Karpas-422 (cell line): ENCODE results near the gene LRP1B. TPM values are rescaled to one million over a fixed set of nuclear protein-coding genes. Genes with fewer than 3 reads are reported as not detected.
A peak's percentile ranks its signal among the peaks of the same experiment; 100 is the strongest.

Source experiments
- DNase-seq: peaks from one replicate; pipeline ENCODE4 v3.0.0-alpha.2; 2015
- H2AFZ ChIP-seq: fragments of 200-600 bp; sonication (generic); 2 replicates; pipeline ENCODE4 v1.6.1; 2014; ENCODE audit warnings: antibody characterized with exemption, low read length, mixed read lengths
- H3K27ac ChIP-seq: fragments of 200-600 bp; sonication (generic); 2 replicates; pipeline ENCODE4 v1.5.1; 2014; ENCODE audit warnings: mild to moderate bottlenecking, low read length, moderate library complexity
- H3K27me3 ChIP-seq: fragments of 200-600 bp; sonication (generic); 2 replicates; pipeline ENCODE4 v1.6.1; 2014; ENCODE audit warnings: low read length, mixed read lengths
- H3K36me3 ChIP-seq: fragments of 200-600 bp; sonication (generic); 2 replicates; pipeline ENCODE4 v1.6.1; 2014; ENCODE audit warnings: low read length, mixed read lengths; ENCODE audit not compliant: insufficient read depth
- H3K4me1 ChIP-seq: fragments of 200-600 bp; sonication (generic); 2 replicates; pipeline ENCODE4 v1.6.1; 2014; ENCODE audit warnings: mild to moderate bottlenecking, low read length, mixed read lengths
- H3K4me2 ChIP-seq: fragments of 200-600 bp; sonication (generic); 2 replicates; pipeline ENCODE4 v1.6.1; 2014; ENCODE audit warnings: low read length, low read depth, mild to moderate bottlenecking; ENCODE audit not compliant: poor library complexity, severe bottlenecking
- H3K4me3 ChIP-seq: fragments of 200-600 bp; sonication (generic); 2 replicates; pipeline ENCODE4 v1.5.1; 2014; ENCODE audit warnings: mild to moderate bottlenecking, antibody characterized with exemption, low read length, mixed read lengths
- H3K79me2 ChIP-seq: fragments of 200-600 bp; sonication (generic); 2 replicates; pipeline ENCODE4 v1.6.1; 2014; ENCODE audit warnings: mild to moderate bottlenecking, low read length, mixed read lengths
- H3K9ac ChIP-seq: fragments of 200-600 bp; sonication (generic); 2 replicates; pipeline ENCODE4 v1.6.0; 2014; ENCODE audit warnings: low read length
- H3K9me2 ChIP-seq: fragments of 200-600 bp; sonication (generic), shearing (Covaris generic); replicated peaks from 2 replicates; pipeline ENCODE4 v1.6.0; 2014; ENCODE audit warnings: mild to moderate bottlenecking, low read length, moderate library complexity; ENCODE audit not compliant: insufficient read depth
- H3K9me3 ChIP-seq: fragments of 300-700, 200-600 bp; sonication (generic); 2 replicates; pipeline ENCODE4 v1.6.1; 2014; ENCODE audit warnings: low read length, mixed read lengths
- H4K20me1 ChIP-seq: fragments of 200-600 bp; sonication (generic); 2 replicates; pipeline ENCODE4 v1.6.1; 2014; ENCODE audit warnings: mild to moderate bottlenecking, antibody characterized with exemption, low read length, low read depth; ENCODE audit not compliant: insufficient read depth
- total RNA-seq: library from RNA; depleted of rRNA; stranded (reverse); fragments of >200 nt; shearing (Covaris generic); gene quantifications from 2 replicates; pipeline ENCODE4 v1.2.3, GENCODE V29; 2014; ENCODE audit warnings: low replicate concordance

The LRP1B gene
- total RNA-seq, 1 experiment from 2014 or later, result not detected

DNA sequence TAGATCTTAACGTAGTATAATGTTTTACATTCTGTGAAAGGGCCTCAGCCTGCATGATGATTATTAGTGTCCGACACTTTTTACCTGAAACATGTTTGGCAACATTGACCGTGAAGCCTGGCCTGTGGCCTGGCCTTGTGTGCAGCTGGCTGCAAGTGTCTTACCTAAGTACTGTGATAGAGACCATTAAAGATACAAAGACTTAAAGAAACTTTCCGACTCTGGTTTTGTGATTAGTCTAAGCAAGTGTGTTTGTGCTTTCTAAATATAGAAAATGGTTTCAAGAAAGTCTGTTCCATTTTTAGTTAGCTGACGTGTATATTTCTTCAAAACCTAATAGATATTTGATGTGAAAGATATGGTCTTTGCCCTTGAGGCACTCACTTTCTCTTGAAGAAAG lies 601.8 kb downstream of the LRP1B start:
- H3K36me3 ChIP-seq, result no peaks in the 10 kb centered on the region
- no peak overlapping the region for H2AFZ ChIP-seq
- H3K79me2 ChIP-seq, result no peaks in the 10 kb centered on the region
- H4K20me1 ChIP-seq, result no peaks in the 10 kb centered on the region
- H3K4me3 ChIP-seq, result no peak overlapping the region
- DNase-seq, result no peak
- H3K27ac ChIP-seq, result no peak overlapping the region
- H3K9me2 ChIP-seq, result no peaks in the 10 kb centered on the region
- peaks cover 10% of the 10 kb centered on the region for H3K9me3 ChIP-seq
- no peak overlapping the region for H3K4me2 ChIP-seq
- H3K27me3 ChIP-seq, result no peaks in the 10 kb centered on the region
- no peak overlapping the region for H3K9ac ChIP-seq
- no peaks in the 10 kb centered on the region for H3K4me1 ChIP-seq

DNA sequence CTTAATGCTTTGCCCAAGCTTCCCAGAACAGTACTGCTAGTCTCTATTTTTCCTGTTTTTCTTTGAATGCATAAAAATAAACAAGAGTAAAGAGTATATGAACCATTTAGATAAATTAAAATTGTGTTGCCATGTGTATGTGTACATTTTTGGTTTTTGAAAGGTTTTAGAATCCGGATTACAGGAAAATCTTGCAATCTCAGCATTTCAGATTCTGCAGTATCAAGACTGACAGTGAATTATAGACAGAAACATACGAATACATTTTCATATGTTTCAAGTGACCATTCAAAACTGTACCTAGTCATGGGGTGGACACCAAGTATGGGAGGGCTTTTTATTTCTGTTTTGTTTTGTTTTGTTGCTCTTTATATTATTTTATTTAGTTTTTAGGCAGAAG lies 604.1 kb downstream of the LRP1B start:
- Histone ChIP-seq H3K36me3 (no peaks in the 10 kb centered on the region), H3K79me2 (no peaks in the 10 kb centered on the region), H3K4me1 (no peaks in the 10 kb centered on the region), H3K27ac (no peak overlapping the region), H2AFZ (no peak overlapping the region), H3K27me3 (no peaks in the 10 kb centered on the region), H3K4me3 (no peak overlapping the region), H4K20me1 (no peaks in the 10 kb centered on the region), H3K9me3 (peaks cover 14% of the 10 kb centered on the region), H3K9me2 (no peaks in the 10 kb centered on the region), H3K4me2 (no peak overlapping the region), H3K9ac (no peak overlapping the region)
- DNase-seq, result no peak

DNA sequence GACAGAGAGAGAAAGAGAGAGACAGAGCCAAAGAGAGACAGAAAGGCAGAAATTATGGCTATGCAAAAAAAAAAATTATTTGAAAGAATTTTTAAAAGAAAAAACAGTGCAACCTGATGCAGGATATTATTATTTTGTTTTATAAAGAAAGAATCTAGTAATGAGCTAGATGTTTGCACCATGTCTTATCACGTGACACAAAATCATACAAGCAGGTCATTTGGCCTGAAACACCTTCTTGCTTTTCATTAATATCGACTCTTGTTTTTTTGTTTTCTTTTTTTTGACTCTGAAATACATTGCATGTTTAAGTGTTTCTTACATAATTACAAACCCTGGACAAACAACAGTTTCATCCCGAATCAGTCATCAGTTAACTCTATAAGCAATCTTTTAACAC lies 606.0 kb downstream of the LRP1B start:
- Histone ChIP-seq H3K4me2 (no peak overlapping the region), H3K27ac (no peak overlapping the region), H3K36me3 (no peaks in the 10 kb centered on the region), H3K79me2 (no peaks in the 10 kb centered on the region), H4K20me1 (no peaks in the 10 kb centered on the region), H3K9me2 (no peaks in the 10 kb centered on the region; the same call in 1 of the 2 replicates), H3K9me3 (peaks cover 12% of the 10 kb centered on the region), H3K4me1 (no peaks in the 10 kb centered on the region), H3K27me3 (no peaks in the 10 kb centered on the region), H3K9ac (no peak overlapping the region), H2AFZ (no peak overlapping the region), H3K4me3 (no peak overlapping the region)
- DNase-seq, result no peak

DNA sequence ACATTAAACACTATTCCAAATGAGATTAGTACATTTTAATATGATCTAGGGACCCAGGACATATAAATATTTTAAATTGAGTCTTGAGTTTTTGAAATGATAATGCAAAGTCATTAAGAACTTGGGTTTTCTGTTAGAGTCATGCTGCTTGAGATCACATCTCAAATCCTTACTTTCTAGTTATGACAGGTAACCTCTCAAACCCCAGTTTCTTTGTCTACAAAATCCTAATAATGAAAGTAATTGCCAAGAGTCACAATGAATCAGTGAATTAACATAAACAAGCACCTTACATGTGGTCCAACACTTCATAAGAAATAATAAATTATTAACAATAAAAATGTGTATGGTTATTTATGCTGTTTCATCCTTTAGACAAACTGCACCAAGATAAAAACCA lies 607.6 kb downstream of the LRP1B start:
- no peak overlapping the region for H3K4me2 ChIP-seq
- H3K27me3 ChIP-seq, result no peaks in the 10 kb centered on the region
- H3K9ac ChIP-seq, result no peak overlapping the region
- H3K4me3 ChIP-seq, result no peak overlapping the region
- no peaks in the 10 kb centered on the region for H3K4me1 ChIP-seq
- no peaks in the 10 kb centered on the region for H3K36me3 ChIP-seq
- DNase-seq, result no peak
- H3K79me2 ChIP-seq, result no peaks in the 10 kb centered on the region
- peaks cover 8% of the 10 kb centered on the region for H3K9me3 ChIP-seq
- no peak overlapping the region for H3K27ac ChIP-seq
- H2AFZ ChIP-seq, result no peak overlapping the region
- no peaks in the 10 kb centered on the region for H4K20me1 ChIP-seq
- no peaks in the 10 kb centered on the region; the same call in 1 of the 2 replicates for H3K9me2 ChIP-seq

DNA sequence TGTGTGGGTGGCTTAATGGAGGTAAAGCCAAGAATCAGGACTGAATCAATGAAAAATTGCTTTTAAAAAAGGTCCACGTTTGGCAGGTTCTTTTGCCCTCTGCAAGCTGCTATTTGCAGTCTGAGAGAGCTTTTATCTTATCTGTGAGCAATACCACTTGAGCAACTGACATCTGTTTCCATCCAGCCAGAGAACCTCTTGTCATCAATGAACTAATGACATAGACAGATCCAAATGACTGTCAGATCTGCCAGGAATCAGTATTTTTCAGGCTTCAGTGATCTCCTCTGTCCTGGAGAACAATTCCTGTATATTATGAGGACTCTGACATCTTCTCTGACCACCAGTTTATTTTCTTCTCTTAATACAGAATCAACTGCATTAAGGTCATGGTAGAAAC lies 608.1 kb downstream of the LRP1B start:
- no peak for DNase-seq
- no peak overlapping the region for H3K4me2 ChIP-seq
- peaks cover 8% of the 10 kb centered on the region for H3K9me3 ChIP-seq
- H3K79me2 ChIP-seq, result no peaks in the 10 kb centered on the region
- H3K9ac ChIP-seq, result no peak overlapping the region
- H3K27me3 ChIP-seq, result no peaks in the 10 kb centered on the region
- no peak overlapping the region for H3K27ac ChIP-seq
- no peak overlapping the region for H3K4me3 ChIP-seq
- H4K20me1 ChIP-seq, result no peaks in the 10 kb centered on the region
- H3K9me2 ChIP-seq, result no peaks in the 10 kb centered on the region; the same call in 1 of the 2 replicates
- no peaks in the 10 kb centered on the region for H3K36me3 ChIP-seq
- H2AFZ ChIP-seq, result no peak overlapping the region
- H3K4me1 ChIP-seq, result no peaks in the 10 kb centered on the region

DNA sequence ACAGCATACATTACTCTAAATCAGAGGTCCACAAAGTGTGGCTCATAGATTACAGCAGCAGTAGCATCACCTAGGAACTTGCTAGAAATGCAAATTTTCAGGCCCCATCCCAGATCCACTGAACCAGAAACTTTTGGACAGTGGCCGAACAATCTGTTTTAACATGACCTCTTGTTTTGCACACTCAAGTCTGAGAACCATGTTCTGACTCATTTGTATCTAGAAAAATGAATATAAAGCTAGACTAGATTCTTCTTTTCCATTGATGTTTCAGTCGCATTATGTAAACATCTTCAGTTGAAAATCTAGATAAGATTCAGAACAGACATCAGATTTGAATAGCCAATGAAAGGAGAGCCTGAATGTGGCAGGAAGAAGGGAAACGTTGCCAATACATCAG lies 608.8 kb downstream of the LRP1B start:
- Histone ChIP-seq H3K4me1 (no peaks in the 10 kb centered on the region), H3K9ac (no peak overlapping the region), H2AFZ (0 out of 2 replicates have a peak overlapping the region, but pooled peaks have one; percentile 14), H3K27me3 (no peaks in the 10 kb centered on the region), H3K27ac (no peak overlapping the region), H3K9me3 (peaks cover 8% of the 10 kb centered on the region), H3K79me2 (no peaks in the 10 kb centered on the region), H3K4me3 (no peak overlapping the region), H4K20me1 (no peaks in the 10 kb centered on the region), H3K4me2 (no peak overlapping the region), H3K36me3 (no peaks in the 10 kb centered on the region), H3K9me2 (no peaks in the 10 kb centered on the region; the same call in 1 of the 2 replicates)
- DNase-seq, result no peak

DNA sequence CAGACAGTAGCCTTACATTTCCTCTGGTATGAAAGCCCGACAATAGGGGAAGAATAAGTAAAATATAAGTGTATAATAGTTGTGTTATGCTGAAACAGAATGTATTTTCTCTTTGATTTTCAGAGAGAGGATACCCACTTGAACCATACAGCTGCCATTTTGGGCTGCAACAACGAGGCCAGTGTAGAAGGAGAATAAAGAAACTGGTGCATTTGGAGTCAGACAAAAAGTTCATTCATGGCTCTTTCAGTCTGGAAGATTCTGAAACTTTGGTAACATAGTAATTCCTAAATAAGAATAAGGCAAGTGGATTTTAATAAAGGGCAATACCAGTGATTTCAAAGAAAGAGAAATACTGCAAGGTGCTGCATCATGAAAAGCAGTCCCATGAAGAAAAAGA lies 610.9 kb downstream of the LRP1B start:
- Histone ChIP-seq H3K9ac (no peak overlapping the region), H3K27ac (no peak overlapping the region), H3K4me3 (no peak overlapping the region), H3K9me2 (no peaks in the 10 kb centered on the region; the same call in 1 of the 2 replicates), H3K9me3 (peaks cover 8% of the 10 kb centered on the region), H3K79me2 (no peaks in the 10 kb centered on the region), H4K20me1 (no peaks in the 10 kb centered on the region), H3K4me1 (no peaks in the 10 kb centered on the region), H3K4me2 (no peak overlapping the region), H3K27me3 (no peaks in the 10 kb centered on the region), H2AFZ (no peak overlapping the region), H3K36me3 (no peaks in the 10 kb centered on the region)
- no peak for DNase-seq

DNA sequence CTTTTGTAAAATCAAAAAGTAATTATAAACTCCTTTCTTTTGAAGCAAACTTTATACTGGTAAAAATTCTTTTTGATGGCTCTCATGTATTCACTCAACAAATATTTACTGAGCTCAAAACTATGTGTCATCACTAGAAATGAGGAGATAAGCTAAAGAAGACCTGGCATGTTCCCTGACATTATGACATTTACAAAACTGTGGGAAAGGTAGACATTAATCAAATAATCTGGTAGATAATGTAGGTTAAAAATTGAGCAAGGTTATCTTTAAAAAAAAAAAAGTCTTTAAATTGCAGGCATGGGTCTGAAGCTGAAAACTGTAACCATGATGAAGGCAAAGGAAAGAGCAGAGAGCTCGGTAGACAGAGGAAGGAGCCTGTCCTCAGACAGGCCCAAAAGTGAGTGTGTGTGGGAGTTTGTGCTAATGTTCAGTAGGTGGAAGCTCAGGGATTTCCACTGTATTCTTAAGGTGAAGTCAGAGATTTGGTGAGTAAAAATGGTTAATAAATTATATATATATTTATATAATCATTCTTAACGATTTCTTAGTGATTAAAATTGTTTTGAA lies 612.9 kb downstream of the LRP1B start:
- no peaks in the 10 kb centered on the region for H3K27me3 ChIP-seq
- H3K79me2 ChIP-seq, result no peaks in the 10 kb centered on the region
- no peak overlapping the region for H2AFZ ChIP-seq
- H3K4me2 ChIP-seq, result no peak overlapping the region
- no peaks in the 10 kb centered on the region for H3K36me3 ChIP-seq
- H3K9me3 ChIP-seq, result peaks cover 15% of the 10 kb centered on the region
- H3K4me3 ChIP-seq, result no peak overlapping the region
- no peaks in the 10 kb centered on the region for H4K20me1 ChIP-seq
- H3K27ac ChIP-seq, result no peak overlapping the region
- no peak for DNase-seq
- H3K9me2 ChIP-seq, result no peaks in the 10 kb centered on the region; the same call in 1 of the 2 replicates
- no peak overlapping the region for H3K9ac ChIP-seq
- no peaks in the 10 kb centered on the region for H3K4me1 ChIP-seq
